Measurements from ENCODE around the gene SUSD3. TPM values are rescaled to one million over a fixed set of nuclear protein-coding genes. Genes with fewer than 3 reads are reported as not detected.

SUSD3 gene
- total and polyA plus RNA-seq, 2 of the 8 experiments (the other 6 are each of a cell fraction or from before 2014, with no cell fraction given), result 5.5 to 35.4 TPM

DNA sequence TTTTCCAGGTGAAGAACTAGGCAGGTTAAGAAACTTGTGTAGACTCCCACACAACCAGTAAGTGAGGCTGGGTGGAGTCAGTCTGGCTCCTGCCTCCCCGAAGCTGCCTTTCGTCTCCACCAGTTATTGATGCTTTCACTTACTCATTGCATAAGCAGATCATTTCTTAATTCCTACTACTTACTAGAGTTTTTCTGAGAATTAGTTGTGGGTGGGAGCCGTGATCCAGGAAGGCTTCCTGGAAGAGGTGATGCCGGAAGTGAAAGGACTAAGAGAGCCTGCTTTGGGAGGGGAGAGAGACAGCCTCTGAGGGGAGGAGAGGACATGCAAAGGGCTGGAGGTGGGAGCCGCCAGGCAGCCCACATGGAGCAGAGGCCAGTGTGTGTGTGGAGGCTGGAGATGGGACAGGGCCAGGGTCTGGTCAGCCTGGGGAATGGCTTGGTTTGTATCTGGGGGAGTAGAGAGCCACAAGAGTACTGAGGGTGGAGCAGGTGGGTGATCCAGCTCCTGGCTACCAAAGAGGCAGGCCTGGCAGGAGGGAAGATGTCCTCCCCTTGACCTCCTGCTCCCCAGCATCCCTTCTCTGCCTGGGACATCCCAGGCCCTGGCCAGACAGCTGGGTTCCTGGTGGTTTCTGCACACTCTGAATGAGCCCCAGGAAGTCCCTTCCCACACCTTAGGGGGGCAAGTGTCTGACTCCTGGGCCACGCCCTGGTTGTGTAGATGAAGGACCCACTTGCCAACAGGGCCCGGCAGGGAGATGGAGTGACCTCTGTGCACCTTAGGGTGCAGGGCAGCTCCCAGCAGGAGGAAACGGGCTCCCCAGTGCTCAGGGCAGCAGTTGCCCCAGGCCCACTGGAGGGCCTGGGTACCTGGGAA is 25.3 kb downstream of the SUSD3 start:
- Histone ChIP-seq H4K20me1 (replicated peaks in 1 of 2; ENCODE audit: control insufficient read depth in 1 of 2, insufficient read depth in 2 of 2, low read length in 2 of 2) (no peaks in the 10 kb centered on the region), H3K4me3 (ENCODE audit: extremely low read depth in 1 of 4, insufficient read depth in 2 of 4, low read depth in 3 of 4, low read length in 4 of 4) (no peak overlapping the region), H3K9ac (replicated peaks in 1 of 4; ENCODE audit: extremely low read depth in 1 of 4, low read depth in 3 of 4, low read length in 3 of 4) (no peak overlapping the region), H3K4me2 (ENCODE audit: insufficient read depth in 1 of 2, low read depth in 2 of 2, low read length in 2 of 2) (no peak overlapping the region), H3K23ac (ENCODE audit: insufficient read length) (no peak overlapping the region), H2AK5ac (ENCODE audit: low read depth, low read length) (no peak overlapping the region), H3K4me1 (replicated peaks in 1 of 4; ENCODE audit: control insufficient read depth in 3 of 4, insufficient read depth in 4 of 4, low read length in 3 of 4) (no peaks in the 10 kb centered on the region; a peak in 1 of 7 replicates), H4K5ac (ENCODE audit: insufficient read length, low read depth, low read length) (no peak overlapping the region), H2BK15ac (ENCODE audit: low read length) (no peak overlapping the region), H3K4ac (replicated peaks; ENCODE audit: insufficient read length, low read depth, low read length) (no peak overlapping the region), H3K27ac (ENCODE audit: low read depth, low read length) (no peak overlapping the region), H4K8ac (ENCODE audit: extremely low read depth, insufficient read depth, low read length) (0 out of 2 replicates have a peak overlapping the region, but pooled peaks have one; percentile 57), H3K79me2 (ENCODE audit: control insufficient read depth in 1 of 2, insufficient read depth in 2 of 2, low read length in 2 of 2) (no peaks in the 10 kb centered on the region), H3K56ac (replicated peaks; ENCODE audit: insufficient read length, low read depth, low read length) (no peak overlapping the region), H3K9me3 (ENCODE audit: insufficient read depth in 2 of 2, low read depth in 1 of 2, low read length in 1 of 2) (peaks cover 4% of the 10 kb centered on the region in 2 experiments; a peak in 1 of 4 replicates), H2AFZ (ENCODE audit: low read length) (no peak overlapping the region), H2BK5ac (ENCODE audit: low read depth, low read length) (no peak overlapping the region), H3K36me3 (ENCODE audit: control insufficient read depth in 2 of 4, insufficient read depth in 4 of 4, low read length in 3 of 4) (no peaks in the 10 kb centered on the region), H3K14ac (ENCODE audit: insufficient read length) (no peak overlapping the region), H3K27me3 (replicated peaks in 1 of 4; ENCODE audit: control insufficient read depth in 3 of 4, extremely low read depth in 1 of 4, insufficient read depth in 3 of 4, low read length in 3 of 4) (no peaks in the 10 kb centered on the region), H2BK20ac (ENCODE audit: low read length) (no peak overlapping the region), H4K91ac (replicated peaks; ENCODE audit: insufficient read length, low read length) (no peak overlapping the region), H2BK120ac (replicated peaks; ENCODE audit: low read depth, low read length) (no peak overlapping the region), H3K23me2 (ENCODE audit: low read depth, low read length) (no peaks in the 10 kb centered on the region), H2BK12ac (ENCODE audit: low read depth, low read length) (no peak overlapping the region), H3K18ac (ENCODE audit: extremely low read depth, low read length) (no peak overlapping the region), H3K79me1 (ENCODE audit: low read depth, low read length) (no peaks in the 10 kb centered on the region)
- TF ChIP-seq, protein P1, sequence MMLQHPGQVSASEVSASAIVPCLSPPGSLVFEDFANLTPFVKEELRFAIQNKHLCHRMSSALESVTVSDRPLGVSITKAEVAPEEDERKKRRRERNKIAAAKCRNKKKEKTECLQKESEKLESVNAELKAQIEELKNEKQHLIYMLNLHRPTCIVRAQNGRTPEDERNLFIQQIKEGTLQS (IDR thresholded peaks at IDR 0.05; ENCODE audit: insufficient read depth, low read depth, low read length), result no peak
- whole genome bisulfite sequencing, 2 experiments (ENCODE audit: extremely low coverage in 1 of 2, insufficient coverage in 1 of 2, insufficient read length in 1 of 2, insufficient replicate concordance in 2 of 2, low coverage in 1 of 2, low lambda C conversion rate in 2 of 2, missing lambda C conversion rate in 1 of 2), result 87% methylated on average over 8 of the region's 8 CpGs; no CpG with 5 or more reads in 1 of the 2 experiments
- ChIA-PET POLR2A (ENCODE audit: partially characterized antibody) (no interaction called here), CTCF (ENCODE audit: partially characterized antibody) (interaction anchor here (1.4 to 2.5 kb wide), 2 partner anchors 25 to 47 kb away, joined by 3 to 10 read pairs; no protein-coding TSS in a partner anchor)
- no peak for DNase-seq (ENCODE audit: low read depth in 1 of 2, low spot score in 2 of 2)
- FAIRE-seq, result no peak

Measured in H1 (cell line).